ENCODE data around the gene DNAJC15.

DNA sequence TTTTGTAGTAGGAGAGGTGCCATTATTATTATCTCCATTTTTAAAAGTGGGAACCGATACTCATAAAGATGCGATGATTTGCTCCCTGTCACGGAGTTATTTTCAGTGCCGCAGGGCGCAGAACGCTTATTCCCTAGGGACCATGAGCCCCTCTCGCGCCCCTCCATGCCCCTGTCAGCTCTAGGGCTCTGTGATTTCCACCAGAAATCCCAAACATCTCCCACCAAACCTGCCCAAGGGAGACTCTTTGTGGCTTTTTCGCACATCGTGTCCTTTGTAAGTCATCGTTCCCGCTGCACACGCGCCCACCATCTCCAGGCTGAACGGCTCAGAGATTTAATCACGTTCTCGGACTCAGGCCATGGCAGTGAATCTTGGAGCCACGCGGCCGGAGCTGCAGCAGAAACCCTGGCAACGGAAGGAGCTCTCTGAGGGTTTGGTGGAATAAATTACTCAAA lies 105.1 kb downstream of the DNAJC15 start:
- TF ChIP-seq EZH2 (IDR thresholded peaks at IDR 0.05): no peak
- TF ChIP-seq, protein P1, sequence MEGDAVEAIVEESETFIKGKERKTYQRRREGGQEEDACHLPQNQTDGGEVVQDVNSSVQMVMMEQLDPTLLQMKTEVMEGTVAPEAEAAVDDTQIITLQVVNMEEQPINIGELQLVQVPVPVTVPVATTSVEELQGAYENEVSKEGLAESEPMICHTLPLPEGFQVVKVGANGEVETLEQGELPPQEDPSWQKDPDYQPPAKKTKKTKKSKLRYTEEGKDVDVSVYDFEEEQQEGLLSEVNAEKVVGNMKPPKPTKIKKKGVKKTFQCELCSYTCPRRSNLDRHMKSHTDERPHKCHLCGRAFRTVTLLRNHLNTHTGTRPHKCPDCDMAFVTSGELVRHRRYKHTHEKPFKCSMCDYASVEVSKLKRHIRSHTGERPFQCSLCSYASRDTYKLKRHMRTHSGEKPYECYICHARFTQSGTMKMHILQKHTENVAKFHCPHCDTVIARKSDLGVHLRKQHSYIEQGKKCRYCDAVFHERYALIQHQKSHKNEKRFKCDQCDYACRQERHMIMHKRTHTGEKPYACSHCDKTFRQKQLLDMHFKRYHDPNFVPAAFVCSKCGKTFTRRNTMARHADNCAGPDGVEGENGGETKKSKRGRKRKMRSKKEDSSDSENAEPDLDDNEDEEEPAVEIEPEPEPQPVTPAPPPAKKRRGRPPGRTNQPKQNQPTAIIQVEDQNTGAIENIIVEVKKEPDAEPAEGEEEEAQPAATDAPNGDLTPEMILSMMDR (IDR thresholded peaks at IDR 0.05 in 2 of 3, conservative IDR thresholded peaks at IDR 0.05 in 1 of 3; ENCODE audit: borderline replicate concordance in 1 of 3, insufficient read depth in 1 of 3, low read depth in 2 of 3, low read length in 2 of 3): no peak

Measured in HCT116 (cell line).